Neural cell (in vitro differentiated cells): Measurements from ENCODE around the gene TMEM252. TPM values are rescaled to one million over a fixed set of nuclear protein-coding genes. Genes with fewer than 3 reads are reported as not detected.

Experiments
- H2AFZ ChIP-seq: fragments of 200-600, 300-800 bp; sonication (generic), shearing (Covaris generic); 2 replicates; pipeline ENCODE4 v1.6.0; 2014; ENCODE audit warnings: low read depth, mild to moderate bottlenecking, antibody characterized with exemption, low read length, moderate library complexity
- H3F3A ChIP-seq: fragments of 200-600 bp; shearing (Covaris generic); 2 replicates; pipeline ENCODE4 v1.6.1; 2016; ENCODE audit warnings: mild to moderate bottlenecking, moderate library complexity, mixed read lengths, antibody characterized with exemption, low read length; ENCODE audit not compliant: insufficient read depth, poor library complexity, severe bottlenecking
- H3K27ac ChIP-seq: fragments of 200-600, 300-800 bp; sonication (generic), shearing (Covaris generic); 2 replicates; pipeline ENCODE4 v1.5.1; 2014; ENCODE audit warnings: mild to moderate bottlenecking, low read length, moderate library complexity
- H3K27me3 ChIP-seq: fragments of 300-800, 200-600 bp; sonication (generic), shearing (Covaris generic); 2 replicates; pipeline ENCODE4 v1.6.0; 2014; ENCODE audit warnings: mild to moderate bottlenecking, low read depth, low read length, moderate library complexity; ENCODE audit not compliant: insufficient read depth
- H3K36me3 ChIP-seq: fragments of 300-800, 200-600 bp; sonication (generic), shearing (Covaris generic); 2 replicates; pipeline ENCODE4 v1.5.1; 2014; ENCODE audit warnings: mild to moderate bottlenecking, antibody characterized with exemption, low read length, moderate library complexity; ENCODE audit not compliant: insufficient read depth
- H3K4me2 ChIP-seq: fragments of 300-800, 200-600 bp; sonication (generic), shearing (Covaris generic); 2 replicates; pipeline ENCODE4 v1.6.0; 2014; ENCODE audit warnings: mild to moderate bottlenecking, low read length
- H3K4me3 ChIP-seq: fragments of 300-800, 200-600 bp; sonication (generic), shearing (Covaris generic); 2 replicates; pipeline ENCODE4 v1.5.1; 2014; ENCODE audit warnings: mild to moderate bottlenecking, low read length, moderate library complexity
- H3K79me2 ChIP-seq: fragments of 200-600 bp; shearing (Covaris generic); replicated peaks from 2 replicates; pipeline ENCODE4 v1.6.0; 2014; ENCODE audit warnings: mild to moderate bottlenecking, low read length, moderate library complexity; ENCODE audit not compliant: insufficient read depth
- H3K9ac ChIP-seq: fragments of 300-800, 200-600 bp; sonication (generic), shearing (Covaris generic); 2 replicates; pipeline ENCODE4 v1.6.1; 2016; ENCODE audit warnings: mild to moderate bottlenecking, low read length, mixed read lengths
- H3K9me2 ChIP-seq: fragments of 200-600 bp; shearing (Covaris generic); 2 replicates; pipeline ENCODE4 v1.6.1; 2016; ENCODE audit warnings: mild to moderate bottlenecking, low read length, mixed read lengths; ENCODE audit not compliant: insufficient read depth
- H3K9me3 ChIP-seq: fragments of 200-600, 300-800 bp; sonication (generic), shearing (Covaris generic); 2 replicates; pipeline ENCODE4 v1.6.1; 2016; ENCODE audit warnings: mild to moderate bottlenecking, mixed run types, low read length, moderate library complexity, mixed read lengths
- H4K20me1 ChIP-seq: fragments of 200-600 bp; shearing (Covaris generic); 2 replicates; pipeline ENCODE4 v1.6.1; 2016; ENCODE audit warnings: mild to moderate bottlenecking, mixed run types; ENCODE audit not compliant: insufficient read depth
- CTCF ChIP-seq: fragments of 450-650 bp; IDR thresholded peaks from 2 replicates; pipeline ENCODE4 v1.5.1; 2014; ENCODE audit warnings: antibody characterized with exemption, mild to moderate bottlenecking, moderate library complexity; ENCODE audit not compliant: poor library complexity, severe bottlenecking
- EP300 ChIP-seq: fragments of 450-650 bp; conservative IDR thresholded peaks from 2 replicates; pipeline ENCODE4 v1.6.1; 2014; ENCODE audit warnings: antibody characterized with exemption, mild to moderate bottlenecking, moderate library complexity; ENCODE audit not compliant: poor library complexity, severe bottlenecking
- EZH2 ChIP-seq: fragments of 200-600, 300-800 bp; shearing (Covaris generic), sonication (generic); IDR thresholded peaks from 2 replicates; pipeline ENCODE4 v1.6.1; 2014; ENCODE audit warnings: antibody characterized with exemption, low read length, borderline replicate concordance, mild to moderate bottlenecking; ENCODE audit not compliant: insufficient read depth, poor library complexity, severe bottlenecking
- MXI1 ChIP-seq: fragments of 450-650 bp; conservative IDR thresholded peaks from 2 replicates; pipeline ENCODE4 v1.6.1; 2014; ENCODE audit warnings: antibody characterized with exemption, mild to moderate bottlenecking; ENCODE audit not compliant: poor library complexity, severe bottlenecking
- POLR2AphosphoS5 ChIP-seq: IDR thresholded peaks from 2 replicates; pipeline ENCODE4 v1.6.1; 2012
- RAD21 ChIP-seq: fragments of 450-650 bp; conservative IDR thresholded peaks from 2 replicates; pipeline ENCODE4 v1.6.1; 2014; ENCODE audit warnings: antibody characterized with exemption, mild to moderate bottlenecking, moderate library complexity
- SMC3 ChIP-seq: fragments of 450-650 bp; conservative IDR thresholded peaks from 2 replicates; pipeline ENCODE4 v1.6.1; 2014; ENCODE audit warnings: antibody characterized with exemption, mild to moderate bottlenecking, moderate library complexity; ENCODE audit not compliant: poor library complexity
- TAF1 ChIP-seq: IDR thresholded peaks from 2 replicates; pipeline ENCODE4 v1.6.1; 2012; ENCODE audit warnings: low read depth
- polyA plus RNA-seq: library from polyadenylated mRNA; depleted of rRNA; stranded (reverse); fragments of >200 nt; gene quantifications from 2 replicates; pipeline ENCODE4 v1.2.3, GENCODE V29; 2014
- TF ChIP-seq, protein P1 (sequence below): IDR thresholded peaks from 2 replicates; pipeline ENCODE4 v1.6.1; 2012; ENCODE audit warnings: borderline replicate concordance

TMEM252 gene
- polyA plus RNA-seq, 1 donor from 2014 or later = not detected

GRCh38 chr9:68502279-68502678 lies 38.4 kb downstream of the TMEM252 start:
- no peak overlapping the region for H3K27ac ChIP-seq
- H3K9me2 ChIP-seq = no peaks in the 10 kb centered on the region
- no peak overlapping the region for H3K4me3 ChIP-seq
- no peaks in the 10 kb centered on the region for H3K9me3 ChIP-seq
- H2AFZ ChIP-seq = no peak overlapping the region
- H4K20me1 ChIP-seq = no peaks in the 10 kb centered on the region
- no peak overlapping the region for H3K4me2 ChIP-seq
- H3F3A ChIP-seq = no peaks in the 10 kb centered on the region
- H3K9ac ChIP-seq = no peak overlapping the region
- no peaks in the 10 kb centered on the region for H3K79me2 ChIP-seq
- no peaks in the 10 kb centered on the region for H3K27me3 ChIP-seq
- H3K36me3 ChIP-seq = no peaks in the 10 kb centered on the region
- TF ChIP-seq SMC3 = no peak
- no peak for TF ChIP-seq RAD21
- TF ChIP-seq CTCF = no peak
- no peak for TF ChIP-seq EZH2
- no peak for TF ChIP-seq POLR2AphosphoS5
- TF ChIP-seq, protein P1, sequence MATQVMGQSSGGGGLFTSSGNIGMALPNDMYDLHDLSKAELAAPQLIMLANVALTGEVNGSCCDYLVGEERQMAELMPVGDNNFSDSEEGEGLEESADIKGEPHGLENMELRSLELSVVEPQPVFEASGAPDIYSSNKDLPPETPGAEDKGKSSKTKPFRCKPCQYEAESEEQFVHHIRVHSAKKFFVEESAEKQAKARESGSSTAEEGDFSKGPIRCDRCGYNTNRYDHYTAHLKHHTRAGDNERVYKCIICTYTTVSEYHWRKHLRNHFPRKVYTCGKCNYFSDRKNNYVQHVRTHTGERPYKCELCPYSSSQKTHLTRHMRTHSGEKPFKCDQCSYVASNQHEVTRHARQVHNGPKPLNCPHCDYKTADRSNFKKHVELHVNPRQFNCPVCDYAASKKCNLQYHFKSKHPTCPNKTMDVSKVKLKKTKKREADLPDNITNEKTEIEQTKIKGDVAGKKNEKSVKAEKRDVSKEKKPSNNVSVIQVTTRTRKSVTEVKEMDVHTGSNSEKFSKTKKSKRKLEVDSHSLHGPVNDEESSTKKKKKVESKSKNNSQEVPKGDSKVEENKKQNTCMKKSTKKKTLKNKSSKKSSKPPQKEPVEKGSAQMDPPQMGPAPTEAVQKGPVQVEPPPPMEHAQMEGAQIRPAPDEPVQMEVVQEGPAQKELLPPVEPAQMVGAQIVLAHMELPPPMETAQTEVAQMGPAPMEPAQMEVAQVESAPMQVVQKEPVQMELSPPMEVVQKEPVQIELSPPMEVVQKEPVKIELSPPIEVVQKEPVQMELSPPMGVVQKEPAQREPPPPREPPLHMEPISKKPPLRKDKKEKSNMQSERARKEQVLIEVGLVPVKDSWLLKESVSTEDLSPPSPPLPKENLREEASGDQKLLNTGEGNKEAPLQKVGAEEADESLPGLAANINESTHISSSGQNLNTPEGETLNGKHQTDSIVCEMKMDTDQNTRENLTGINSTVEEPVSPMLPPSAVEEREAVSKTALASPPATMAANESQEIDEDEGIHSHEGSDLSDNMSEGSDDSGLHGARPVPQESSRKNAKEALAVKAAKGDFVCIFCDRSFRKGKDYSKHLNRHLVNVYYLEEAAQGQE = no peak
- no peak for TF ChIP-seq TAF1
- no peak for TF ChIP-seq MXI1
- no peak for TF ChIP-seq EP300

DNA sequence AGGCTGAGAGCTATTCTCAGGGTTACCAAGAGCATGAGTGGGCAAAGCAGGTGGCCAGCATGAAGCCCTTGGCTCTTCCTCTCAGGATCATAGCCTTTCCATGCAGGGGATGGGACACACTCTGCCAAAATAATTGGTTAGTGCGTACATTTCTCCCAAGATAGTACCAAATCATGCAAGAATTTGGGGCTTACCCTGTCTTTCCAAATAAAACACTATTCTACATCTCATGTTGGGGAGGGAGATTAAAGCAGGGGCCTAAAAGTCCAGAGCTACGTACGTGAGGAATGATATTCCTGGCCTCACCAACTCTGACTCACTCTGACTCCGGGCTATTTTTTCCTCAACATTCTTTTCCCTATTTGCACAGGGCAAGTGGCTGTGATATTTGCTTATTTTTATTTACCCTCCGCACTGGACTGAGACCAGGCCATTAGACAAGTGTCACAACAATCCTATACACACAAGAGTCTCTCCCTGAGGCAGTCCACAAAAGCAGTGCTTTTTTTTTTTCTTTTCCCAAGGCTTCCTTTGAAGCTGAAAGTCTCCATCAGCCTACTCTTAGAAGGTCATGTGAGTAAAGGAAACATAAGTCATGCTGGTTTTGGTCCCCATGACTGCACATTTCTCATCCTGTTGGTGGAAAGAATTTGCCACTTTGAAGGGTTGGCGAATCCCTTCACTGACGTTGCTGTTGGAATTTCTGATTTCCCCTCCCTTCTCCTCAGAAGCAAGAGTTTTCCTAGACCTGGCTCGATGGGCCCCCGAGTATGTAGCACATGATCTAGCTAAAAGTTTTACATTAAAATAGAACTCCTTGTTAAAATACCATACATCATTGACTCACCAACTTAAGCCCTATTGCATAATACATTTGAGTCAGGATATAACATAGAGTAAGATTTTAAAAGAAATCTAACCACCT lies 40.0 kb downstream of the TMEM252 start:
- H4K20me1 ChIP-seq = no peaks in the 10 kb centered on the region
- no peak overlapping the region for H3K4me2 ChIP-seq
- TF ChIP-seq CTCF (no peak), EZH2 (no peak), MXI1 (no peak), POLR2AphosphoS5 (no peak), SMC3 (no peak)
- H3K79me2 ChIP-seq = no peaks in the 10 kb centered on the region
- no peak overlapping the region for H3K9ac ChIP-seq
- no peaks in the 10 kb centered on the region for H3F3A ChIP-seq
- H3K27me3 ChIP-seq = no peaks in the 10 kb centered on the region
- H3K9me3 ChIP-seq = no peaks in the 10 kb centered on the region
- H2AFZ ChIP-seq = no peak overlapping the region
- no peak overlapping the region for H3K4me3 ChIP-seq
- no peak overlapping the region for H3K27ac ChIP-seq
- H3K36me3 ChIP-seq = no peaks in the 10 kb centered on the region
- H3K9me2 ChIP-seq = no peaks in the 10 kb centered on the region
